OCI-LY1 (cell line): Measurements from ENCODE around the gene EGR2.

Source experiments
- H2AFZ ChIP-seq: fragments of 200-600 bp; sonication (generic), shearing (Covaris generic); 2 replicates; pipeline ENCODE4 v1.6.0; 2014; ENCODE audit warnings: antibody characterized with exemption, mild to moderate bottlenecking, low read length
- H3F3A ChIP-seq: fragments of 200-600 bp; sonication (generic), shearing (Covaris generic); 2 replicates; pipeline ENCODE4 v1.6.0; 2014; ENCODE audit warnings: mild to moderate bottlenecking, antibody characterized with exemption, low read length, moderate library complexity; ENCODE audit not compliant: insufficient read depth
- H3K27ac ChIP-seq: fragments of 200-600 bp; sonication (generic); 2 replicates; pipeline ENCODE4 v1.5.1; 2014; ENCODE audit warnings: low read length, mixed run types, mild to moderate bottlenecking, low read depth; ENCODE audit not compliant: poor library complexity, severe bottlenecking
- H3K27me3 ChIP-seq: fragments of 200-600 bp; sonication (generic); 2 replicates; pipeline ENCODE4 v1.6.0; 2014; ENCODE audit warnings: antibody characterized with exemption, mild to moderate bottlenecking, low read length, moderate library complexity; ENCODE audit not compliant: insufficient read depth
- H3K36me3 ChIP-seq: fragments of 200-600 bp; sonication (generic); 2 replicates; pipeline ENCODE4 v1.6.1; 2014; ENCODE audit warnings: mild to moderate bottlenecking, antibody characterized with exemption, low read length, moderate library complexity, mixed read lengths; ENCODE audit not compliant: insufficient read depth
- H3K4me1 ChIP-seq: fragments of 200-600 bp; sonication (generic); 2 replicates; pipeline ENCODE4 v1.5.1; 2014; ENCODE audit warnings: mild to moderate bottlenecking, low read length, moderate library complexity; ENCODE audit not compliant: insufficient read depth, severe bottlenecking
- H3K4me2 ChIP-seq: fragments of 200-600 bp; sonication (generic), shearing (Covaris generic); 2 replicates; pipeline ENCODE4 v1.6.1; 2014; ENCODE audit warnings: low read length
- H3K4me3 ChIP-seq: fragments of 200-600 bp; sonication (generic); 2 replicates; pipeline ENCODE4 v1.5.1; 2014; ENCODE audit warnings: low read length, low read depth, mild to moderate bottlenecking, mixed read lengths; ENCODE audit not compliant: poor library complexity, severe bottlenecking
- H3K79me2 ChIP-seq: fragments of 200-600 bp; shearing (Covaris generic); 2 replicates; pipeline ENCODE4 v1.6.1; 2016; ENCODE audit warnings: mixed run types, low read length, mixed read lengths; ENCODE audit not compliant: insufficient read depth
- H3K9ac ChIP-seq: fragments of 200-600 bp; sonication (generic), shearing (Covaris generic); 2 replicates; pipeline ENCODE4 v1.6.1; 2014; ENCODE audit warnings: mild to moderate bottlenecking, low read length, mixed read lengths
- H3K9me2 ChIP-seq: fragments of 200-600 bp; sonication (generic), shearing (Covaris generic); 2 replicates; pipeline ENCODE4 v1.6.1; 2014; ENCODE audit warnings: low read depth, mild to moderate bottlenecking, low read length, mixed read lengths
- H3K9me3 ChIP-seq: fragments of 200-600 bp; shearing (Covaris generic); 2 replicates; pipeline ENCODE4 v1.6.1; 2014; ENCODE audit warnings: low read length, mixed read lengths
- H4K20me1 ChIP-seq: fragments of 200-600 bp; sonication (generic), shearing (Covaris generic); 2 replicates; pipeline ENCODE4 v1.6.0; 2016; ENCODE audit warnings: mild to moderate bottlenecking, low read length; ENCODE audit not compliant: insufficient read depth
- CTCF ChIP-seq: fragments of 200-600 bp; sonication (generic), shearing (Covaris generic); IDR thresholded peaks from 2 replicates; pipeline ENCODE4 v1.5.1; 2017; ENCODE audit warnings: mild to moderate bottlenecking, antibody characterized with exemption, low read length, moderate library complexity, mixed read lengths
- EZH2 ChIP-seq: fragments of 200-600 bp; sonication (generic), shearing (Covaris generic); IDR thresholded peaks from 2 replicates; pipeline ENCODE4 v1.8.0; 2017; ENCODE audit warnings: borderline replicate concordance, mixed run types, mild to moderate bottlenecking, antibody characterized with exemption, low read length, moderate library complexity, mixed read lengths

Gene EGR2

GRCh38 chr10:62826273-62826672 is 10.1 kb upstream of the EGR2 start:
- Histone ChIP-seq H3K36me3 (no peaks in the 10 kb centered on the region), H3K79me2 (no peaks in the 10 kb centered on the region), H3K9ac (no peak overlapping the region), H4K20me1 (no peaks in the 10 kb centered on the region), H3K4me1 (no peaks in the 10 kb centered on the region), H3K9me2 (no peaks in the 10 kb centered on the region), H3K4me3 (no peak overlapping the region), H2AFZ (no peak overlapping the region), H3F3A (no peaks in the 10 kb centered on the region), H3K4me2 (no peak overlapping the region), H3K27ac (no peak overlapping the region), H3K27me3 (no peaks in the 10 kb centered on the region), H3K9me3 (no peaks in the 10 kb centered on the region)
- TF ChIP-seq CTCF: no peak
- TF ChIP-seq EZH2: no peak

GRCh38 chr10:62820586-62820985 is 4.4 kb upstream of the EGR2 start:
- Histone ChIP-seq H3K4me3 (no peak overlapping the region), H3K27ac (no peak overlapping the region), H3K27me3 (no peaks in the 10 kb centered on the region; the same call in 1 of the 2 replicates), H3F3A (no peaks in the 10 kb centered on the region), H3K36me3 (no peaks in the 10 kb centered on the region), H3K4me2 (no peak overlapping the region), H3K9ac (no peak overlapping the region), H3K9me3 (no peaks in the 10 kb centered on the region), H3K79me2 (no peaks in the 10 kb centered on the region), H3K9me2 (no peaks in the 10 kb centered on the region), H4K20me1 (no peaks in the 10 kb centered on the region), H3K4me1 (peaks cover 21% of the 10 kb centered on the region), H2AFZ (no peak overlapping the region)
- TF ChIP-seq EZH2 (no peak), CTCF (no peak)

GRCh38 chr10:62819141-62819920 is 3.2 kb upstream of the EGR2 start:
- Histone ChIP-seq H3K9me2 (no peaks in the 10 kb centered on the region), H3K36me3 (no peaks in the 10 kb centered on the region), H3K9me3 (no peaks in the 10 kb centered on the region), H3K4me2 (no peak overlapping the region), H3F3A (no peaks in the 10 kb centered on the region), H3K79me2 (no peaks in the 10 kb centered on the region), H3K27me3 (no peaks in the 10 kb centered on the region; the same call in 1 of the 2 replicates), H4K20me1 (no peaks in the 10 kb centered on the region), H3K4me1 (peaks cover 22% of the 10 kb centered on the region), H3K9ac (no peak overlapping the region), H3K27ac (no peak overlapping the region), H2AFZ (no peak overlapping the region), H3K4me3 (no peak overlapping the region)
- TF ChIP-seq EZH2: no peak
- TF ChIP-seq CTCF: no peak
